Activated CD4-positive, alpha-beta memory T cell treated with anti-CD3 and anti-CD28 coated beads, Interleukin-2, amount 10 ng/mL, durations not matched to agents 7 days and 5 days (primary cell): Measurements from ENCODE around the gene OR2A2. TPM values are rescaled to one million over a fixed set of nuclear protein-coding genes. Genes with fewer than 3 reads are reported as not detected.

Experiments used
- CTCF ChIA-PET: fragments of 350-600 bp; sonication (Branson Sonifier 250); formaldehyde crosslinking; loops from one replicate; lab custom pipeline; 2021; ENCODE audit warnings: antibody characterized with exemption, inconsistent platforms; lab: Charles Lee
- POLR2A ChIA-PET: fragments of 350-600 bp; sonication (Branson Sonifier 250); formaldehyde crosslinking; loops from one replicate; lab custom pipeline; 2021; ENCODE audit warnings: antibody characterized with exemption; lab: Charles Lee
- DNase-seq: peaks from one replicate; pipeline ENCODE4 v3.0.0-alpha.2; 2020
- H3K27ac Mint-ChIP-seq: one replicate; pipeline ENCODE4 v1.8.0; 2021; ENCODE audit warnings: mild to moderate bottlenecking, mixed read lengths
- H3K27me3 Mint-ChIP-seq: one replicate; pipeline ENCODE4 v1.8.0; 2021; ENCODE audit warnings: mixed read lengths
- H3K36me3 Mint-ChIP-seq: one replicate; pipeline ENCODE4 v1.8.0; 2021; ENCODE audit warnings: low read depth, mixed read lengths
- H3K4me1 Mint-ChIP-seq: one replicate; pipeline ENCODE4 v1.8.0; 2021; ENCODE audit warnings: mixed read lengths
- H3K4me3 Mint-ChIP-seq: one replicate; pipeline ENCODE4 v1.8.0; 2021; ENCODE audit warnings: mild to moderate bottlenecking, mixed read lengths
- H3K9me3 Mint-ChIP-seq: one replicate; pipeline ENCODE4 v1.8.0; 2021; ENCODE audit warnings: mixed read lengths
- total RNA-seq, 2 experiments: library from RNA; stranded (reverse); gene quantifications; one replicate each; pipeline ENCODE4 v1.2.3, GENCODE V29; 2021

Gene OR2A2, protein sequence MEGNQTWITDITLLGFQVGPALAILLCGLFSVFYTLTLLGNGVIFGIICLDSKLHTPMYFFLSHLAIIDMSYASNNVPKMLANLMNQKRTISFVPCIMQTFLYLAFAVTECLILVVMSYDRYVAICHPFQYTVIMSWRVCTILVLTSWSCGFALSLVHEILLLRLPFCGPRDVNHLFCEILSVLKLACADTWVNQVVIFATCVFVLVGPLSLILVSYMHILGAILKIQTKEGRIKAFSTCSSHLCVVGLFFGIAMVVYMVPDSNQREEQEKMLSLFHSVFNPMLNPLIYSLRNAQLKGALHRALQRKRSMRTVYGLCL
- not detected for total RNA-seq

DNA sequence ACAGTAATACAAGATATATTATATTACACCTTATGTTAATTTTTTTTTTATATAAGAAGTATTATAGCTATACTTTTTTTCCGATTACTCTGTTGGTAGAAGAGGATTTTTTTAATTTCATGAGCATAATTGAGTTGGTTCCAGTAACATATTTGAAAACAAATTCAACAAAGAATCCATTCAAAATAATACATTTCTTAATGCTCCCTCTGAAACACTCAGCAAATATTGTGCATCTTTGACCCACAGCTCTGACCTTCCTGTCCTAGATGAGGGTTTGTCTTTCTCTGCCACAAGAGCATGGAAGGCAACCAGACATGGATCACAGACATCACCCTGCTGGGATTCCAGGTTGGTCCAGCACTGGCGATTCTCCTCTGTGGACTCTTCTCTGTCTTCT is at the start of gene OR2A2:
OR2A2 (plus strand) TSS at position 301 of the 400 bp plus-strand sequence; CDS start at position 301, 0 bp downstream.
- H3K4me1 Mint-ChIP-seq: no peaks in the 10 kb centered on the region
- H3K4me3 Mint-ChIP-seq: no peak within 1 kb of the TSS
- ChIA-PET CTCF (interaction anchor here (1.2 kb wide), 1 partner anchor 19 kb away, joined by 3 read pairs; no protein-coding TSS in a partner anchor), POLR2A (no interaction called here)
- H3K27me3 Mint-ChIP-seq: peaks cover 6% of the 10 kb centered on the region
- H3K9me3 Mint-ChIP-seq: no peaks in the 10 kb centered on the region
- no peak for DNase-seq
- H3K27ac Mint-ChIP-seq: no peak within 1 kb of the TSS
- no peaks in the 10 kb centered on the region for H3K36me3 Mint-ChIP-seq

DNA sequence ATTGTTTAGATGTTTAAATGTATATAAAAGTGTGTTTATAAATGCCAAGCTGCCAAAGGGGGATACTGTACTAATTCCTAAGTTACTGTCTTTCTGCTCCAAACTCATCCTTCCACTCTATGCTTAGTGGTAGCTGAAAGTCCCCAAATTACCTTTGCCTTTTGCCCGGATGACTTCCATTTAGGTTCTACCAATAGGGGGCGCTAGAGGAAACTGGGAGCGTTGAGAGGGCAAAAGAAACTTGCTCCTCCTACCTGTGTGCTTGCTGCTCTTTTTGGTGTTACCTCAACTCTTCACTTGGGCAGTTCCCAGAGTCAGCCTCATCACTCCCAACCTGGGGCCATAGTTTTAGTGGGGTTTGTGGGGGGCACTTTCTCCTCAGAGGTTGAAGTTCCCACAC is 45.7 kb upstream of the OR2A2 start:
- H3K27ac Mint-ChIP-seq: no peak overlapping the region
- POLR2A ChIA-PET: no interaction called here
- H3K4me3 Mint-ChIP-seq: no peak overlapping the region
- H3K4me1 Mint-ChIP-seq: no peaks in the 10 kb centered on the region
- H3K36me3 Mint-ChIP-seq: no peaks in the 10 kb centered on the region
- CTCF ChIA-PET: interaction anchor here (1.0 to 1.5 kb wide), 2 partner anchors 58 to 64 kb away, joined by 4 to 12 read pairs; no protein-coding TSS in a partner anchor
- no peaks in the 10 kb centered on the region for H3K9me3 Mint-ChIP-seq
- peaks cover 14% of the 10 kb centered on the region for H3K27me3 Mint-ChIP-seq
- DNase-seq: no peak

DNA sequence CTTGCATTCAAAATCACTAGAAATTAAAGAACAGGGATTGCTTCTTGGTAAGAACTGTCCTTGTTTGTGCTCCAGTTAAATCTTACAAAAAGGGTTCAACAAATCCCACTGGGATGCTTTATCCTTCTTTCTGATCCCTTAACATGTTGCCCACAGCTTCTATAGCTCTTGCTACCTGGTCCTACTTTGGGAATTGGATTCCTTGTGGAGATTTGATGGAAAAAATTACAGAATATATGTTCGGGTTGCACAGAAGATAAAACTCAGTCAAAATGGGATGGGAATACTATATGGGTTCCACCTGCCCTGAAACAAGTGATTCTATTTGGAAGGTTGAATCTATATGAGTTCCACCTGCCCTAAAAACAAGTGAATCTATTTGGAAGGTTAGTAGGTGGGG is 39.9 kb upstream of the OR2A2 start, which contains the start of gene OR2A25:
OR2A25 (plus strand) TSS at position 301 of the 400 bp plus-strand sequence. CDS start 4,409 bp downstream, outside the sequence.
- ChIA-PET POLR2A (no interaction called here), CTCF (no interaction called here)
- H3K4me3 Mint-ChIP-seq: no peak within 1 kb of the TSS
- H3K27ac Mint-ChIP-seq: no peak within 1 kb of the TSS
- DNase-seq: no peak
- no peaks in the 10 kb centered on the region for H3K36me3 Mint-ChIP-seq
- no peaks in the 10 kb centered on the region for H3K9me3 Mint-ChIP-seq
- peaks cover 22% of the 10 kb centered on the region for H3K27me3 Mint-ChIP-seq
- no peaks in the 10 kb centered on the region for H3K4me1 Mint-ChIP-seq

DNA sequence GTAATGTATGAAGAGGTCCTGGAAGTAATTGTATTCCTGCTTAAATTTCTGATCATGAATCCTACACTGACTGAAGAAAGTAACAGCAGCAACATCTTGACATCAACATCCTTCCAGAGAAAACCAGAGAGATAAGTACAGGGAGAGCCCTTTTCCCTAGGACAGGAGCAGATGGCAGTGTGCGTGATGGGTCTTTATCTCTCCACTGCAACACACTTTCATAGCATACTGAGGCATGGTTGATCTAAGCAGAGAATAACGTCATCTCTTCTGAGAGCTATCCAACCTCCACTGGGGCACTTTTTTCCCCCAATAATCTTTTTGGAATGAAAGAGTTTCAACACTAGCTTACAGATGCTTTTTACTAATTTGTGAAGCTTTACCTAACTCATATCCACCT is 39.4 kb upstream of the OR2A2 start:
- POLR2A ChIA-PET: no interaction called here
- Mint-ChIP-seq H3K4me1 (no peaks in the 10 kb centered on the region), H3K36me3 (no peaks in the 10 kb centered on the region), H3K27ac (no peak overlapping the region), H3K27me3 (peaks cover 22% of the 10 kb centered on the region), H3K4me3 (no peak overlapping the region), H3K9me3 (no peaks in the 10 kb centered on the region)
- CTCF ChIA-PET: no interaction called here
- no peak for DNase-seq

DNA sequence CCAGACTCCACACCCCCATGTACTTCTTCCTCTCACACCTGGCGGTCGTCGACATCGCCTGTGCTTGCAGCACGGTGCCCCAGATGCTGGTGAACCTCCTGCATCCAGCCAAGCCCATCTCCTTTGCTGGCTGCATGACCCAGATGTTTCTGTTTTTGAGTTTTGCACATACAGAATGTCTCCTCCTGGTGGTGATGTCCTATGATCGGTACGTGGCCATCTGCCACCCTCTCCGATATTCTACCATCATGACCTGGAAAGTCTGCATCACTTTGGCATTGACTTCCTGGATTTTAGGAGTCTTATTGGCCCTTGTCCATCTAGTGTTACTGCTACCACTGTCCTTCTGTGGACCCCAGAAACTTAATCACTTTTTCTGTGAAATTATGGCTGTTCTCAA is 35.0 kb upstream of the OR2A2 start:
- no peaks in the 10 kb centered on the region for H3K36me3 Mint-ChIP-seq
- POLR2A ChIA-PET: no interaction called here
- CTCF ChIA-PET: no interaction called here
- no peak for DNase-seq
- H3K4me3 Mint-ChIP-seq: no peak overlapping the region
- peaks cover 11% of the 10 kb centered on the region for H3K27me3 Mint-ChIP-seq
- H3K27ac Mint-ChIP-seq: no peak overlapping the region
- no peaks in the 10 kb centered on the region for H3K4me1 Mint-ChIP-seq
- H3K9me3 Mint-ChIP-seq: no peaks in the 10 kb centered on the region

DNA sequence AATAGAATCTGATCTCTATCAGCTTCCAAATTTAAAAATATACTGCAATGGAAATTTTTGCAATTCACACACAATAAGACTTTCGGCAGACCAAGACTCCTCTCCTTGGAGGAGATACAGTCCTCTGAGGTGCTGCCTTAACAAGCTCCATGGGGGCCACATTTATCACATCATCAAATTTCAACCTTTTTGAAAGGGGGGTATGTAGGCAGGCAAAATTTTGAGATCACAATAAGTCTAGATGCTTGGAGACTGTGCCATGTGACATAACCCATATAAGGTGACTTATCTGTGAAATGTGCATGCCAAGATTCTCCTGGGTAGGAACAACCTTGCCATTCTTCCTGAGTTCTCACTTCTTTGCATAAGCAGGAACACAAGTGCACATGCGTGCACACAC is 23.4 kb upstream of the OR2A2 start, which contains the start of gene OR2A12:
OR2A12 (plus strand) TSS at position 301 of the 400 bp plus-strand sequence. CDS start 8,830 bp downstream, outside the sequence.
- no peak within 1 kb of the TSS for H3K27ac Mint-ChIP-seq
- POLR2A ChIA-PET: no interaction called here
- peaks cover 2% of the 10 kb centered on the region for H3K27me3 Mint-ChIP-seq
- no peaks in the 10 kb centered on the region for H3K9me3 Mint-ChIP-seq
- CTCF ChIA-PET: no interaction called here
- no peak for DNase-seq
- no peaks in the 10 kb centered on the region for H3K4me1 Mint-ChIP-seq
- no peaks in the 10 kb centered on the region for H3K36me3 Mint-ChIP-seq
- H3K4me3 Mint-ChIP-seq: no peak within 1 kb of the TSS

DNA sequence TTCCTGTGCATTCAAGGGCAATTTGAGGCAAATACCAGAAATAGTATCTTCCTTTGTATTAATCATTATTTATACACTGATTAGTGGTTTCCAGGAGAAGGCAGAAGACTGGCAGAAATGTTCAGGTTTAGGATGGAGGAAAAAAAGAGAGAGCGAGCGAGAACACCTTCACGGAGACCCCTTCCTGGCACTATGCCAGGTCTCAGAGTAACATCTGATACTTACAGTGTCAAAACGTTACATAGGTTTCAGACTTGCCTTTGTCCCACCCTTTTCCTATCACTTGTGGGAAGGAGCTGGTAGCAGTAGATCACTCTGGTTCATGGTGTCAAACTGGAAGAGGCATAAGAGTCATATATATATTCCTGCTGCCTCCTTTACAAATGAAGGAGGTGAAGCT is 22.7 kb upstream of the OR2A2 start:
- peaks cover 4% of the 10 kb centered on the region for H3K27me3 Mint-ChIP-seq
- no peaks in the 10 kb centered on the region for H3K4me1 Mint-ChIP-seq
- no peaks in the 10 kb centered on the region for H3K36me3 Mint-ChIP-seq
- CTCF ChIA-PET: no interaction called here
- no peaks in the 10 kb centered on the region for H3K9me3 Mint-ChIP-seq
- no peak overlapping the region for H3K27ac Mint-ChIP-seq
- no peak overlapping the region for H3K4me3 Mint-ChIP-seq
- POLR2A ChIA-PET: no interaction called here
- DNase-seq: no peak

DNA sequence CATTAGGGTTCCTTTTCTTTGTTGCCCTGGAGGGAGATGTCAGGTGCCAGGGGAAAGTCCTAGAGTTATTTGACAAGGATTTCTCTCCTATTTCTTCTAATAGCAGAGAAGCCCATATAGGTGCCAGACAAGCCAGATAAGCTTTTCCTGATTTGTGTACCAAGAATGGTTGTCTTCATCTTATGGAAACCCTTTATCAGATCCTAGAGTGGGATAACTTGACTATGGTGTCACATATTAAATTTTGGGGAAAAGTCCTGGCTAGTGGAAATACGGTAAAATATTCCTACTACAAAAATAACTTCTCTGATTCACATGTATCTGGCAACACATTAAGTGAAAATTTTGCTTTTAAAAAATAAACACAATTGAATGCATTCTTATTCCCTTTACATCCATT is 22.2 kb upstream of the OR2A2 start:
- Mint-ChIP-seq H3K4me1 (no peaks in the 10 kb centered on the region), H3K36me3 (no peaks in the 10 kb centered on the region), H3K9me3 (no peaks in the 10 kb centered on the region), H3K4me3 (no peak overlapping the region), H3K27me3 (peaks cover 4% of the 10 kb centered on the region), H3K27ac (no peak overlapping the region)
- POLR2A ChIA-PET: no interaction called here
- CTCF ChIA-PET: no interaction called here
- no peak for DNase-seq

DNA sequence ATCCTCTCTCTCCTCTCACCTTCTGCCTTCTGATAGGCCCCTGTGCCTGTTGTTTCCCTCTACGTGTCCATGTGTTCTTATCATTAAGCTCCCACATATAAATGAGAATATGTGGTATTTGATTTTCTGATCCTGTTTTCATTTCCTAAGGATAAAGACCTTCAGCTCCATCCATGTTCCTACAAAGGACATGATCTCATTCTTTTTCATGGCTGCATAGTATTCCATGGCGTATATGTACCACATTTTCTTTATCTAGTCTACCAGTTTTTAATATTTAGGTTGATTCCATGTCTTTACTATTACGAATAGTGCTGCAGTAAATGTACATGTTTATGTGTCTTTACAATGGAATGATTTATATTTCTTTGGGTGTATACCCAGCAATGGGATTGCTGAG is 18.7 kb upstream of the OR2A2 start:
- DNase-seq: no peak
- Mint-ChIP-seq H3K4me1 (no peaks in the 10 kb centered on the region), H3K36me3 (no peaks in the 10 kb centered on the region), H3K27me3 (peaks cover 4% of the 10 kb centered on the region), H3K9me3 (no peaks in the 10 kb centered on the region), H3K4me3 (no peak overlapping the region), H3K27ac (no peak overlapping the region)
- ChIA-PET CTCF (no interaction called here), POLR2A (no interaction called here)

DNA sequence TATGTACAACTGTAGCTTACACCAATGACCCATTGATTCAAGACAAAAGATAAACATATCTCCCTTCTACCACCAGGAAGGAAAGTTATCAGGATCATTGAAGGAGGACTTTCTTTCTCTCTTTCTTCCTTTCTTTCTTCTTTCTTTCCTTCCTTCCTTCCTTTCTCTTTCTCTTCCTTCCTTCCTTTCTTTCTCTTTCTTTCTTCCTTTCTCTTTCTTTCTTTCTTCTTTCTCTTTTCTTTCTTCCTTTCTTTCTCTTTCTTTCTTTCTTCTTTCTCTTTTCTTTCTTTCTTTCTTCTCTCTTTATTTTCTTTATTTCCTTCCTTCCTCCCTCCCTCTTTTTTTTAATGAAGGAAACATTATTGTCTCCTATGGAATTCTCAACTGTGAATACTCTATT is 10.6 kb upstream of the OR2A2 start:
- ChIA-PET POLR2A (no interaction called here), CTCF (no interaction called here)
- Mint-ChIP-seq H3K4me1 (no peaks in the 10 kb centered on the region), H3K36me3 (no peaks in the 10 kb centered on the region), H3K9me3 (no peaks in the 10 kb centered on the region), H3K4me3 (no peak overlapping the region), H3K27me3 (peaks cover 3% of the 10 kb centered on the region), H3K27ac (no peak overlapping the region)
- DNase-seq: no peak

DNA sequence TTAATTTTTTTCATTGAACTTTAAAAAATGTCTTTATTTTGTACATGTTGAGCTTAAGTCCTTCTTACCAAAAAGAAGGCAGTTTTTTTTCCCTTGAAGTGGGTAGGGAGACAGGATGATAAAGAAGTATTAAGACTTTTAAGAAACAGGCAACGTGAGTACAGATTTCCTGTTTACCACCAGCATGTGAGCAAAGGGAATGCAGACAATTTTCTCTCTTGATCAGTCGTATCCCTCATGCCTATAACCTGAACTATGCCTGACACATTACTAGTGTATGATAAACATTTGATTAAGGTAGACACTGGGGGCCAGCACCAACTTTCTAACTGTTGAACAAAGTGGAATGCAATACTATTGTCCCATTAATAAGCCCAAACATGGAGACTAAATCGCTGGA is 8.8 kb upstream of the OR2A2 start:
- H3K4me1 Mint-ChIP-seq: no peaks in the 10 kb centered on the region
- no peak for DNase-seq
- no peaks in the 10 kb centered on the region for H3K36me3 Mint-ChIP-seq
- no peaks in the 10 kb centered on the region for H3K9me3 Mint-ChIP-seq
- ChIA-PET CTCF (no interaction called here), POLR2A (no interaction called here)
- peaks cover 4% of the 10 kb centered on the region for H3K27me3 Mint-ChIP-seq
- H3K4me3 Mint-ChIP-seq: no peak overlapping the region
- H3K27ac Mint-ChIP-seq: no peak overlapping the region

DNA sequence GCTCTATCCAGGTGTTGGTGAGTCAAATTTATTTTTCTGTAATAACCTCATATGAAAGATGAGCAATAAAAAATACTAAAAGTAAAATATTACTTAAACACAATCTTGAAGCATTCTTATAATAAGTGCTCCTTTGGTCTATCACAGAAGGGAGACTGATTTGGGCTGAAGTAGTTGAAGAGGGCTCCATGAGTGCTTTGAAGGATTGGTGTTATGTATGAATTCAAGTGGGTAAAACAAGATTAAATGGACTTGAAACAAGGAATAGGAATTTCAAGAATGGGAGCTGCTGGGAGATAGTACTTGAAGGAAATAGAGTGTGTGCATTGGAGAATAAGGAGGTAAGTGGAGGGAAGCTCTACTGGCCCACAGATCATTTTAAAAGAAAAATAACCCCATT is 7.3 kb upstream of the OR2A2 start:
- no peak for DNase-seq
- ChIA-PET POLR2A (no interaction called here), CTCF (no interaction called here)
- Mint-ChIP-seq H3K36me3 (no peaks in the 10 kb centered on the region), H3K4me3 (no peak overlapping the region), H3K27ac (no peak overlapping the region), H3K9me3 (no peaks in the 10 kb centered on the region), H3K4me1 (no peaks in the 10 kb centered on the region), H3K27me3 (peaks cover 7% of the 10 kb centered on the region)

DNA sequence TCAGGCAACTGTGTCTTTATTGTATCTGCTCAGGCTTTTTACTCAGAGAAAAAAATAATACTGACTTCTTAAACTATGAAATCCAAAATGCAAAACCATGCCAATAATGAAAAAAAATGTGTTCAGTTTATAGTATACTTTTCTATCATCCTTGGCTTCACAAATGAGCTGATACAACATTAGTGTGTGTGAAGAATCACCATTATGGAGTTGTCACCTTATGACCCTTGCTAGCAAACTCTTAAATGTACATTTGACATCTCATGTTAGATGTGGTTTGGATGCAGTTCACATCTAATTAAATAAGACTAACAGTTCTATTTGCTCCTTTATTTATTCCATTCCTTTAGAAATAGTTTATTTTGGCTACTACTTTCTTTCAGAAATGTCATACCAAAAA is 4.2 kb upstream of the OR2A2 start:
- peaks cover 7% of the 10 kb centered on the region for H3K27me3 Mint-ChIP-seq
- H3K4me3 Mint-ChIP-seq: no peak overlapping the region
- ChIA-PET CTCF (no interaction called here), POLR2A (no interaction called here)
- no peak overlapping the region for H3K27ac Mint-ChIP-seq
- no peaks in the 10 kb centered on the region for H3K36me3 Mint-ChIP-seq
- H3K4me1 Mint-ChIP-seq: no peaks in the 10 kb centered on the region
- no peaks in the 10 kb centered on the region for H3K9me3 Mint-ChIP-seq
- no peak for DNase-seq

DNA sequence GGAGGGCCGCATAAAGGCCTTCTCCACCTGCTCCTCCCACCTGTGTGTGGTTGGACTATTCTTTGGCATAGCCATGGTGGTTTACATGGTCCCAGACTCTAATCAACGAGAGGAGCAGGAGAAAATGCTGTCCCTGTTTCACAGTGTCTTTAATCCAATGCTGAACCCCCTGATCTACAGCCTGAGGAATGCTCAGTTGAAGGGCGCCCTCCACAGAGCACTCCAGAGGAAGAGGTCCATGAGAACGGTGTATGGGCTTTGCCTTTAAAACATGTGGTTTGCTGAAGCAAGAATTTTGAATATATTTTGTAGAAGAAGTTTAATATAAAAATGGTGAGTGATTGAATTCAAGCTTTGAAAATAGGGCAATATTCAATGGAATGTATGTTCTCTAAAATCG is 889 bp downstream of the OR2A2 start:
- no peaks in the 10 kb centered on the region for H3K36me3 Mint-ChIP-seq
- H3K9me3 Mint-ChIP-seq: no peaks in the 10 kb centered on the region
- POLR2A ChIA-PET: no interaction called here
- H3K27ac Mint-ChIP-seq: no peak overlapping the region
- peaks cover 6% of the 10 kb centered on the region for H3K27me3 Mint-ChIP-seq
- H3K4me1 Mint-ChIP-seq: no peaks in the 10 kb centered on the region
- no peak for DNase-seq
- CTCF ChIA-PET: no interaction called here
- no peak overlapping the region for H3K4me3 Mint-ChIP-seq
